ENCODE results near the gene PCED1A.

- no peak for TF ChIP-seq POLR2AphosphoS5 (IDR thresholded peaks at IDR 0.05)
- no peak for TF ChIP-seq EP300 (IDR thresholded peaks at IDR 0.05)
Measured at GRCh38 chr20:2859330-2860121, 19.1 kb upstream of the PCED1A start.
